Endodermal cell (in vitro differentiated cells): ENCODE measurements around the gene RAB15. TPM values are rescaled to one million over a fixed set of nuclear protein-coding genes. Genes with fewer than 3 reads are reported as not detected.

Source experiments
- DNase-seq: peaks from one replicate; pipeline ENCODE4 v3.0.0-alpha.2; 2017
- H3K27ac ChIP-seq: 2 replicates; pipeline ENCODE4 v1.5.1; 2013; ENCODE audit warnings: mild to moderate bottlenecking, low read depth, low read length, moderate library complexity
- H3K27me3 ChIP-seq: 2 replicates; pipeline ENCODE4 v1.6.1; 2013; ENCODE audit warnings: mild to moderate bottlenecking, low read length, moderate library complexity; ENCODE audit not compliant: insufficient read depth, control insufficient read depth, poor library complexity, severe bottlenecking
- H3K36me3 ChIP-seq: 2 replicates; pipeline ENCODE4 v1.7.0; 2013; ENCODE audit warnings: mild to moderate bottlenecking, low read length, moderate library complexity; ENCODE audit not compliant: control insufficient read depth, insufficient read depth
- H3K4me1 ChIP-seq: one replicate; pipeline ENCODE4 v1.7.0; 2013; ENCODE audit warnings: low read length; ENCODE audit not compliant: control insufficient read depth, insufficient read depth
- H3K4me3 ChIP-seq: 2 replicates; pipeline ENCODE4 v1.5.1; 2013; ENCODE audit warnings: mild to moderate bottlenecking, low read length, moderate library complexity
- H3K9ac ChIP-seq: 2 replicates; pipeline ENCODE4 v1.6.1; 2013; ENCODE audit warnings: mild to moderate bottlenecking, low read length, moderate library complexity; ENCODE audit not compliant: poor library complexity, severe bottlenecking; ENCODE audit errors: extremely low read depth
- H3K9me3 ChIP-seq: 2 replicates; pipeline ENCODE4 v1.6.1; 2013; ENCODE audit warnings: mild to moderate bottlenecking, low read length, moderate library complexity; ENCODE audit not compliant: control insufficient read depth
- H3K27ac Mint-ChIP-seq: 2 replicates; pipeline ENCODE4 v1.8.0; 2020; ENCODE audit warnings: mixed read lengths
- H3K27me3 Mint-ChIP-seq: 2 replicates; pipeline ENCODE4 v1.8.0; 2021; ENCODE audit warnings: mild to moderate bottlenecking, mixed read lengths; ENCODE audit not compliant: insufficient read depth
- H3K36me3 Mint-ChIP-seq: 2 replicates; pipeline ENCODE4 v1.8.0; 2020; ENCODE audit warnings: low read depth, mixed read lengths
- H3K4me1 Mint-ChIP-seq: 2 replicates; pipeline ENCODE4 v1.8.0; 2020; ENCODE audit warnings: mixed read lengths
- H3K4me3 Mint-ChIP-seq: 2 replicates; pipeline ENCODE4 v1.8.0; 2020; ENCODE audit warnings: mild to moderate bottlenecking, moderate library complexity, mixed read lengths
- H3K9me3 Mint-ChIP-seq: 2 replicates; pipeline ENCODE4 v1.8.0; 2020; ENCODE audit warnings: mild to moderate bottlenecking, mixed read lengths
- WGBS, 2 experiments: methylation state at CpG; one replicate each; pipeline versions ENCODE4 v1.1.5 to v1.1.7; 2013; ENCODE audit warnings: missing lambda C conversion rate in 2 of 2, mixed read lengths in 1 of 2; ENCODE audit not compliant: insufficient coverage in 1 of 2, insufficient read length in 1 of 2; 5-methylcytosine and 5-hydroxymethylcytosine counted together
- total RNA-seq, 2 donors: library from RNA; stranded (reverse); fragmentation: NEBNext Ultra II Directional in 1 of 2; extraction: Animal tissue kit (Norgen Biotek cat#: 25700) in 1 of 2; gene quantifications; 2 replicates in 1 of 2; 3 replicates in 1 of 2; pipeline ENCODE4 v1.2.1, GENCODE V29; 2021
- TF ChIP-seq, protein P1 (sequence below): fragments of 200-600 bp; sonication (generic); conservative IDR thresholded peaks from 2 replicates; pipeline ENCODE4 v1.5.0; 2021; ENCODE audit warnings: antibody characterized with exemption, mild to moderate bottlenecking

RAB15 gene
- total RNA-seq, 2 donors from 2014 or later, result 48.7 to 77.2 TPM

DNA sequence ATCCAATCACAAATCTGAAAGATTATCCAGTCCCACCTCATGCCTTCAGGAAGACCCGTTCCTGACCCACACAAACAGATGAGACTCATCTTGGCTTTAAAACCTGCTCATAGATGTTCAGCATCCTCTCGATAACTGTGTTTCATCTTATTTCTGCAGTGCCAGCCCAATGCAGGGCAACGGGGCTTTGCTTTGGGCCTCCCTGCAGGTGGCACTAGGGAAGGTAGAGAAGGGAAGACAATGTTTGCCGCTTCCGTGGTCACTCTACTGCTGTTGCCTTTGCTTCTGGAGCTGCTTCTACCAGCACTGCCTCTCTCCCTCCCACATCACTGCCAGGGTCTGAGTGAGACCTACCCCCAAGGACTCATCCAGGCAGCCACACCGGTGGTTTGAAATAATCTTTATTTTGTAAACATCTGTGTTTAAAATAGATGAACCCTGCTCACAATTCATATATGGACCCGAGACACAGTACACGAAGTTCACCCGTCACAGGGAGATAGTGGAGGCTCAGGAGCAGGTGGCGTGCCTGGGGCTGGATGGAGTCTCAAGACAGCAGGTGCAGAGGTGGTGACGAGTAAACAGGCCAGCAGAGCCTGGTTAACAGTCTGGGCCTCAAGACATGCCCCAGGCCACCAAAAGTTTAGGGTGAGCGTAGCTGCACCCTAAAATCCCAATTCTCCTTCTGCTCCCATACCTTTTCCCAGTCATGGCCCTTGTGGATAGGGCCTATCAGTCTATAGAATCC is 26.5 kb downstream of the RAB15 start:
- Histone ChIP-seq H3K9ac (no peak overlapping the region), H3K4me3 (no peak overlapping the region), H3K27me3 (no peaks in the 10 kb centered on the region), H3K4me1 (peaks cover 3% of the 10 kb centered on the region), H3K27ac (no peak overlapping the region), H3K9me3 (no peaks in the 10 kb centered on the region), H3K36me3 (peaks cover 17% of the 10 kb centered on the region)
- Mint-ChIP-seq H3K4me1 (peaks cover 13% of the 10 kb centered on the region), H3K36me3 (peaks cover 54% of the 10 kb centered on the region), H3K27me3 (no peaks in the 10 kb centered on the region), H3K9me3 (no peaks in the 10 kb centered on the region), H3K4me3 (no peak overlapping the region), H3K27ac (no peak overlapping the region)
- TF ChIP-seq, protein P1, sequence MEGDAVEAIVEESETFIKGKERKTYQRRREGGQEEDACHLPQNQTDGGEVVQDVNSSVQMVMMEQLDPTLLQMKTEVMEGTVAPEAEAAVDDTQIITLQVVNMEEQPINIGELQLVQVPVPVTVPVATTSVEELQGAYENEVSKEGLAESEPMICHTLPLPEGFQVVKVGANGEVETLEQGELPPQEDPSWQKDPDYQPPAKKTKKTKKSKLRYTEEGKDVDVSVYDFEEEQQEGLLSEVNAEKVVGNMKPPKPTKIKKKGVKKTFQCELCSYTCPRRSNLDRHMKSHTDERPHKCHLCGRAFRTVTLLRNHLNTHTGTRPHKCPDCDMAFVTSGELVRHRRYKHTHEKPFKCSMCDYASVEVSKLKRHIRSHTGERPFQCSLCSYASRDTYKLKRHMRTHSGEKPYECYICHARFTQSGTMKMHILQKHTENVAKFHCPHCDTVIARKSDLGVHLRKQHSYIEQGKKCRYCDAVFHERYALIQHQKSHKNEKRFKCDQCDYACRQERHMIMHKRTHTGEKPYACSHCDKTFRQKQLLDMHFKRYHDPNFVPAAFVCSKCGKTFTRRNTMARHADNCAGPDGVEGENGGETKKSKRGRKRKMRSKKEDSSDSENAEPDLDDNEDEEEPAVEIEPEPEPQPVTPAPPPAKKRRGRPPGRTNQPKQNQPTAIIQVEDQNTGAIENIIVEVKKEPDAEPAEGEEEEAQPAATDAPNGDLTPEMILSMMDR, result no peak
- DNase-seq, result peak; percentile 42
- WGBS, 2 experiments, result 88 to 92% methylated on average over 2 to 11 of the region's 12 CpGs

DNA sequence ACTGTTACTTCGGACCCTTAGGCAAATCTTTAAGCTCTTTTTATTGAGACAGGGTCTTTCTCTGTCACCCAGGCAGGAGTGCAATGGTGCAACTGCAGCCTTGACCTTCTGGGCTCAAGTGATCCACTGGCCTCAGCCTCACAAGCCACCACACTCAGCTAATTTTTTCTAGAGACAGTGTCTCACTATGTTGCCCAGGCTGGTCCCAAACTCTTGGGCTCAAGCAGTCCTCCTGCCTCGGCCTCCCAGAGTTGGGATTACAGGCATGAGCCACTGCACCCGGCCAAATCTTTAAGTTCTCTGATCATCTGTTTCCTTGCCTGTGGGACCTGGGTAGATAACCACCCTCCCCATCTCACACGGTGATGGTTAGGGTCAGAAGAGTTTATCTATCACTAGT is 27.3 kb downstream of the RAB15 start:
- H3K27ac ChIP-seq, result no peak overlapping the region

DNA sequence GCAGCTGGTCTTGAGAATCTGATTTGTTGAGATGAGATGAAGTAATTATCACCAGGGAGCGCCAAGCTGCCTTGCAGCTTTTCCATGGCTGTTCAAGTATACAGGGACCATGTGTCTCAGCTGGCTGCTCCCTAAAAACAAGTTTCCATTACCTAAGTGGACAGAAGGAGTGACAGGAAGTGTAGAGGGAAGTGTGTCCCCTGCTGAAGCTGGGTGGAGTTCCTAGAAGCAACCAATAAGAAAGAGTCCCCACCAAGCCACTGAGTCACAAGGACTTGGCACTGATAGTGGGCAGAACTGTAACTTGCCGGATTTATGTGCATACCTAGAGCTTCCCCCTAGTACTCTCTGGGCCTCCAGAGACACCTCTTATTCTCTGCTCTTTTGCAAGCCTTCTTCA is 28.1 kb downstream of the RAB15 start:
- no peak overlapping the region for H3K4me3 ChIP-seq
- no peaks in the 10 kb centered on the region for H3K27me3 ChIP-seq
- Mint-ChIP-seq H3K9me3 (no peaks in the 10 kb centered on the region), H3K27ac (peak overlapping the region; percentile 41), H3K4me3 (no peak overlapping the region), H3K27me3 (peaks cover 2% of the 10 kb centered on the region), H3K36me3 (peaks cover 45% of the 10 kb centered on the region), H3K4me1 (peaks cover 26% of the 10 kb centered on the region)
- peaks cover 3% of the 10 kb centered on the region for H3K4me1 ChIP-seq
- H3K9me3 ChIP-seq, result no peaks in the 10 kb centered on the region
- H3K9ac ChIP-seq, result no peak overlapping the region
- H3K36me3 ChIP-seq, result peaks cover 5% of the 10 kb centered on the region
- peak; percentile 33 for DNase-seq
- H3K27ac ChIP-seq, result no peak overlapping the region
- 83 to 90% methylated on average over 1 to 2 of the region's 2 CpGs for WGBS, 2 experiments
- TF ChIP-seq, protein P1, result no peak

More for the DNA sequence above, 27.3 kb downstream of the RAB15 start:
- peaks cover 50% of the 10 kb centered on the region for H3K36me3 Mint-ChIP-seq
- Histone ChIP-seq H3K4me3 (no peak overlapping the region), H3K9me3 (no peaks in the 10 kb centered on the region), H3K4me1 (peaks cover 3% of the 10 kb centered on the region), H3K27me3 (no peaks in the 10 kb centered on the region), H3K36me3 (peaks cover 10% of the 10 kb centered on the region), H3K9ac (no peak overlapping the region)
- DNase-seq, result peak; percentile 29
- no peak overlapping the region for H3K4me3 Mint-ChIP-seq
- H3K27ac Mint-ChIP-seq, result no peak overlapping the region
- H3K4me1 Mint-ChIP-seq, result peaks cover 19% of the 10 kb centered on the region
- WGBS, 2 experiments, result 93 to 95% methylated on average over 3 to 4 of the region's 4 CpGs
- H3K27me3 Mint-ChIP-seq, result peaks cover 2% of the 10 kb centered on the region
- TF ChIP-seq, protein P1, result no peak
- H3K9me3 Mint-ChIP-seq, result no peaks in the 10 kb centered on the region
